ENCODE measurements around the gene TAF1. TPM values are rescaled to one million over a fixed set of nuclear protein-coding genes. Genes with fewer than 3 reads are reported as not detected.

The TAF1 gene
- polyA plus RNA-seq, 1 donor from 2014 or later = 29.5 TPM

Small RNAs within 50 kb of the gene (small RNA-seq; reads per million reads assigned to genes)
- gene AL590762.4 (0 reads per million in 3 experiments), gene RF00019 (0 to 1.2 (median 0) reads per million in 3 experiments)

Other genes starting within 250 kb of the TAF1 start
- gene MED12, start 247.8 kb upstream of the TAF1 start, polyA plus RNA-seq = 5.6 and 28.2 TPM in 2 replicates
- gene NLGN3, start 221.5 kb upstream of the TAF1 start, polyA plus RNA-seq = 11.7 and 20.0 TPM in 2 replicates
- 0.18 TPM in 1 of 2 replicates, not detected in the other for gene GJB1, start 143.1 kb upstream of the TAF1 start, polyA plus RNA-seq
- 32.8 and 37.2 TPM in 2 replicates for gene ZMYM3, start 112.2 kb upstream of the TAF1 start, polyA plus RNA-seq
- 436 and 444 TPM in 2 replicates for gene NONO, start 82.7 kb upstream of the TAF1 start, polyA plus RNA-seq
- gene ITGB1BP2, start 64.6 kb upstream of the TAF1 start, polyA plus RNA-seq = 2.8 and 5.4 TPM in 2 replicates
- 322 and 340 TPM in 2 replicates for gene OGT, start 166.7 kb downstream of the TAF1 start, polyA plus RNA-seq
- 11.0 and 14.6 TPM in 2 replicates for gene GCNA, start 212.1 kb downstream of the TAF1 start, polyA plus RNA-seq

Measured in neural cell (in vitro differentiated cells).